ENCODE data around the gene LMO2.

LMO2 gene

DNA sequence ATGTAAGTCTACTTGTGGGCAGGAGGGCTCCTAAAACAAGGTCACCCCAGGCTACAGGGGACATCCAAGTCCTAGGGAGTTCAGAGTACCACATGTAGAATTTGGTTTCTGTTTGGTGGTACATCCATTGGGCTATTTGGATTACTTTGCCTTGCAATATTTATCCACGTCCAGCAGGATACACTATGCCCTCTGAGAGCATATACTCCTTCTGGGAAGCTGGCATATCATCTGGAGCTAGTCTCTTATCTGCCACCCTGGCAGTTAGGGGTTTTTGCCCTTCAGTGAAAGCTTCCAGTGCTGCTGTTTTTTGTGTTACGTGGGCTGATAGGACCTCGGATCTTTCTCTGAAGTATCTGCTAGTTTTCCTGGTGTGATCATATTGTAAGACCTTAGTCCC is 7.3 kb downstream of the LMO2 start:
- no peak for ATAC-seq
- TF ChIP-seq TOX (CRISPR knock-in tag; IDR thresholded peaks at IDR 0.05; ENCODE audit: borderline replicate concordance) (no peak), ZNF70 (CRISPR knock-in tag; IDR thresholded peaks at IDR 0.05) (no peak), GLIS3 (CRISPR knock-in tag; IDR thresholded peaks at IDR 0.05) (no peak), CSDC2 (CRISPR knock-in tag; IDR thresholded peaks at IDR 0.05) (no peak), OSR1 (CRISPR knock-in tag; IDR thresholded peaks at IDR 0.05) (no peak)

DNA sequence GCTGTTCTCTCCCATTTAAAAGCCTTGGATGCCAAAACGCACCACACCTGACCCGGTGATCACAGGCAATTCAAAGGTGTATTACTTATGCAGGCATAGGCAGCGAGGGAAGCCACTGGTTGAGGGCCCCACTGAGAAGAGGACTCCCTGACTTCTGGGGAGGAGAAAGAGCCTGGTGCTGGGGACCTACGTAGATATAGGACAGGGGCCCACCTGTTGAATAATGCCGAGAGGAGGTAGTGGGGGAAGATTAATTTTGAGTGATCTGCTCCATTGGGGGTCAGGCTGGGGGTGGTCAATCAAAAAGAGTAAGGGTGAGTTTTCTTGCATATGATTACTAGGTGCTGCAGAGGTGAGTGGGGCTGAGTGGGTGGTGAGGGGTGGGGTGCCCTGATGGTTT is 7.8 kb downstream of the LMO2 start:
- ATAC-seq, result no peak
- TF ChIP-seq, protein P1, sequence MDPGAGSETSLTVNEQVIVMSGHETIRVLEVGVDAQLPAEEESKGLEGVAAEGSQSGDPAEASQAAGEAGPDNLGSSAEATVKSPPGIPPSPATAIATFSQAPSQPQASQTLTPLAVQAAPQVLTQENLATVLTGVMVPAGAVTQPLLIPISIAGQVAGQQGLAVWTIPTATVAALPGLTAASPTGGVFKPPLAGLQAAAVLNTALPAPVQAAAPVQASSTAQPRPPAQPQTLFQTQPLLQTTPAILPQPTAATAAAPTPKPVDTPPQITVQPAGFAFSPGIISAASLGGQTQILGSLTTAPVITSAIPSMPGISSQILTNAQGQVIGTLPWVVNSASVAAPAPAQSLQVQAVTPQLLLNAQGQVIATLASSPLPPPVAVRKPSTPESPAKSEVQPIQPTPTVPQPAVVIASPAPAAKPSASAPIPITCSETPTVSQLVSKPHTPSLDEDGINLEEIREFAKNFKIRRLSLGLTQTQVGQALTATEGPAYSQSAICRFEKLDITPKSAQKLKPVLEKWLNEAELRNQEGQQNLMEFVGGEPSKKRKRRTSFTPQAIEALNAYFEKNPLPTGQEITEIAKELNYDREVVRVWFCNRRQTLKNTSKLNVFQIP (CRISPR knock-in tag; IDR thresholded peaks at IDR 0.05; ENCODE audit: borderline replicate concordance, low read depth), result no peak
- TF ChIP-seq ZC3H10 (CRISPR knock-in tag; IDR thresholded peaks at IDR 0.05), result no peak
- no peak for TF ChIP-seq ZFP3 (CRISPR knock-in tag; IDR thresholded peaks at IDR 0.05)
- no peak for TF ChIP-seq TCF4 (CRISPR knock-in tag; IDR thresholded peaks at IDR 0.05; ENCODE audit: borderline replicate concordance)
- no peak for TF ChIP-seq RARB (CRISPR knock-in tag; IDR thresholded peaks at IDR 0.05)
- TF ChIP-seq ZNF8 (CRISPR knock-in tag; IDR thresholded peaks at IDR 0.05), result no peak
- TF ChIP-seq ZNF565 (CRISPR knock-in tag; conservative IDR thresholded peaks at IDR 0.05; ENCODE audit: low read depth), result no peak
- TF ChIP-seq OSR1 (CRISPR knock-in tag; IDR thresholded peaks at IDR 0.05), result no peak
- no peak for TF ChIP-seq SNAI2 (CRISPR knock-in tag; IDR thresholded peaks at IDR 0.05)
- no peak for TF ChIP-seq ZNF70 (CRISPR knock-in tag; IDR thresholded peaks at IDR 0.05)
- TF ChIP-seq, protein P2, sequence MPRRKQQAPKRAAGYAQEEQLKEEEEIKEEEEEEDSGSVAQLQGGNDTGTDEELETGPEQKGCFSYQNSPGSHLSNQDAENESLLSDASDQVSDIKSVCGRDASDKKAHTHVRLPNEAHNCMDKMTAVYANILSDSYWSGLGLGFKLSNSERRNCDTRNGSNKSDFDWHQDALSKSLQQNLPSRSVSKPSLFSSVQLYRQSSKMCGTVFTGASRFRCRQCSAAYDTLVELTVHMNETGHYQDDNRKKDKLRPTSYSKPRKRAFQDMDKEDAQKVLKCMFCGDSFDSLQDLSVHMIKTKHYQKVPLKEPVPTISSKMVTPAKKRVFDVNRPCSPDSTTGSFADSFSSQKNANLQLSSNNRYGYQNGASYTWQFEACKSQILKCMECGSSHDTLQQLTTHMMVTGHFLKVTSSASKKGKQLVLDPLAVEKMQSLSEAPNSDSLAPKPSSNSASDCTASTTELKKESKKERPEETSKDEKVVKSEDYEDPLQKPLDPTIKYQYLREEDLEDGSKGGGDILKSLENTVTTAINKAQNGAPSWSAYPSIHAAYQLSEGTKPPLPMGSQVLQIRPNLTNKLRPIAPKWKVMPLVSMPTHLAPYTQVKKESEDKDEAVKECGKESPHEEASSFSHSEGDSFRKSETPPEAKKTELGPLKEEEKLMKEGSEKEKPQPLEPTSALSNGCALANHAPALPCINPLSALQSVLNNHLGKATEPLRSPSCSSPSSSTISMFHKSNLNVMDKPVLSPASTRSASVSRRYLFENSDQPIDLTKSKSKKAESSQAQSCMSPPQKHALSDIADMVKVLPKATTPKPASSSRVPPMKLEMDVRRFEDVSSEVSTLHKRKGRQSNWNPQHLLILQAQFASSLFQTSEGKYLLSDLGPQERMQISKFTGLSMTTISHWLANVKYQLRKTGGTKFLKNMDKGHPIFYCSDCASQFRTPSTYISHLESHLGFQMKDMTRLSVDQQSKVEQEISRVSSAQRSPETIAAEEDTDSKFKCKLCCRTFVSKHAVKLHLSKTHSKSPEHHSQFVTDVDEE (CRISPR knock-in tag; IDR thresholded peaks at IDR 0.05), result no peak
- TF ChIP-seq ZFP30 (CRISPR knock-in tag; IDR thresholded peaks at IDR 0.05), result no peak
- TF ChIP-seq, protein P3, sequence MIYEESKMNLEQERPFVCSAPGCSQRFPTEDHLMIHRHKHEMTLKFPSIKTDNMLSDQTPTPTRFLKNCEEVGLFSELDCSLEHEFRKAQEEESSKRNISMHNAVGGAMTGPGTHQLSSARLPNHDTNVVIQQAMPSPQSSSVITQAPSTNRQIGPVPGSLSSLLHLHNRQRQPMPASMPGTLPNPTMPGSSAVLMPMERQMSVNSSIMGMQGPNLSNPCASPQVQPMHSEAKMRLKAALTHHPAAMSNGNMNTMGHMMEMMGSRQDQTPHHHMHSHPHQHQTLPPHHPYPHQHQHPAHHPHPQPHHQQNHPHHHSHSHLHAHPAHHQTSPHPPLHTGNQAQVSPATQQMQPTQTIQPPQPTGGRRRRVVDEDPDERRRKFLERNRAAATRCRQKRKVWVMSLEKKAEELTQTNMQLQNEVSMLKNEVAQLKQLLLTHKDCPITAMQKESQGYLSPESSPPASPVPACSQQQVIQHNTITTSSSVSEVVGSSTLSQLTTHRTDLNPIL (CRISPR knock-in tag; IDR thresholded peaks at IDR 0.05; ENCODE audit: low read depth), result no peak
- TF ChIP-seq, protein P4, sequence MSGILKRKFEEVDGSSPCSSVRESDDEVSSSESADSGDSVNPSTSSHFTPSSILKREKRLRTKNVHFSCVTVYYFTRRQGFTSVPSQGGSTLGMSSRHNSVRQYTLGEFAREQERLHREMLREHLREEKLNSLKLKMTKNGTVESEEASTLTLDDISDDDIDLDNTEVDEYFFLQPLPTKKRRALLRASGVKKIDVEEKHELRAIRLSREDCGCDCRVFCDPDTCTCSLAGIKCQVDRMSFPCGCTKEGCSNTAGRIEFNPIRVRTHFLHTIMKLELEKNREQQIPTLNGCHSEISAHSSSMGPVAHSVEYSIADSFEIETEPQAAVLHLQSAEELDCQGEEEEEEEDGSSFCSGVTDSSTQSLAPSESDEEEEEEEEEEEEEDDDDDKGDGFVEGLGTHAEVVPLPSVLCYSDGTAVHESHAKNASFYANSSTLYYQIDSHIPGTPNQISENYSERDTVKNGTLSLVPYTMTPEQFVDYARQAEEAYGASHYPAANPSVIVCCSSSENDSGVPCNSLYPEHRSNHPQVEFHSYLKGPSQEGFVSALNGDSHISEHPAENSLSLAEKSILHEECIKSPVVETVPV (CRISPR knock-in tag; IDR thresholded peaks at IDR 0.05), result no peak

DNA sequence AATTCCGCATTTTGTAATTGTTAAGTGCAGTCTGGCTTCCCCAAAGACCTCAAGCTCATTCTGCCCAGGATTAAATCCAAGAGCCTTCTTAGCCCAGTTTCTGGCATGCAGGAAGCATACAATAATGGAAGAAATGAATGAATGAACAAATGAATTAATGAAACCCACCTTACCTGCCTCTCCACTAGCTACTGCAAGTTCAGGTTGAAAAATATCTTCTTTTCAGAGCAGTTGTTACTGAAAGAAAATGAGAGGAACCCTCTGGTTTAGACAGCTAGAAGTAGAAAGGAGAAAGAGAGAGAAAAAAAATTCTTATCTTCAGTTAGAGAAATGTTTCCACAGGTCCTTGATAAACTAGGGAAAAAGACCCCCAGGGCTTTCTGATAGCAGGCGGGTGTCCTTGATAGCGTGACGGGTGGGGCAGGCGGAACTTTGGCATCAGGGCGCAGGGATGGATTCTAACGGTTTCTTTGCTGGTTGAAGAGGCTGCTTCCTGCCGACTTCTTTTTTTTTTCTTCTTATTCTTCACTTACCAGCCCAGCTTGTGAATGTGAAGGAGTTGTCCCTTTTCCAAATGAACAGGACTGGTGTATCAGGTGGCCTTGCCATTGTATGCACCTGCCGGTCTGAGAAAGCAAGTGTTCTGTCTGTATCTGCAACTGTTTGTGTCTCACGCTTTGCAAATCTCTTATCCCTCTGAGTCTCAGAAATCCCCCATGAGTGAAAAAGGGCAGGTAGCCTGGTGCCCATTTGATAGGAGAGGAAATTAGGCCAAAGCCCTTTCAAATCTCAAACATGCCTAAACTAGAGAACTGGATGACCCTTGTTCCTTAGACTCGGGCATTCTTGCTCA is 10.0 kb downstream of the LMO2 start:
- no peak for ATAC-seq
- no peak for TF ChIP-seq ZNF8 (CRISPR knock-in tag; IDR thresholded peaks at IDR 0.05)
- TF ChIP-seq, protein P1 (CRISPR knock-in tag; IDR thresholded peaks at IDR 0.05; ENCODE audit: borderline replicate concordance, low read depth), result no peak
- TF ChIP-seq, protein P5, sequence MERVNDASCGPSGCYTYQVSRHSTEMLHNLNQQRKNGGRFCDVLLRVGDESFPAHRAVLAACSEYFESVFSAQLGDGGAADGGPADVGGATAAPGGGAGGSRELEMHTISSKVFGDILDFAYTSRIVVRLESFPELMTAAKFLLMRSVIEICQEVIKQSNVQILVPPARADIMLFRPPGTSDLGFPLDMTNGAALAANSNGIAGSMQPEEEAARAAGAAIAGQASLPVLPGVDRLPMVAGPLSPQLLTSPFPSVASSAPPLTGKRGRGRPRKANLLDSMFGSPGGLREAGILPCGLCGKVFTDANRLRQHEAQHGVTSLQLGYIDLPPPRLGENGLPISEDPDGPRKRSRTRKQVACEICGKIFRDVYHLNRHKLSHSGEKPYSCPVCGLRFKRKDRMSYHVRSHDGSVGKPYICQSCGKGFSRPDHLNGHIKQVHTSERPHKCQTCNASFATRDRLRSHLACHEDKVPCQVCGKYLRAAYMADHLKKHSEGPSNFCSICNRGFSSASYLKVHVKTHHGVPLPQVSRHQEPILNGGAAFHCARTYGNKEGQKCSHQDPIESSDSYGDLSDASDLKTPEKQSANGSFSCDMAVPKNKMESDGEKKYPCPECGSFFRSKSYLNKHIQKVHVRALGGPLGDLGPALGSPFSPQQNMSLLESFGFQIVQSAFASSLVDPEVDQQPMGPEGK (CRISPR knock-in tag; IDR thresholded peaks at IDR 0.05; ENCODE audit: borderline replicate concordance), result no peak
- TF ChIP-seq CSDC2 (CRISPR knock-in tag; IDR thresholded peaks at IDR 0.05), result no peak
- TF ChIP-seq ESRRG (CRISPR knock-in tag; IDR thresholded peaks at IDR 0.05), result no peak
- no peak for TF ChIP-seq PPARA (CRISPR knock-in tag; IDR thresholded peaks at IDR 0.05; ENCODE audit: borderline replicate concordance)
- TF ChIP-seq OSR1 (CRISPR knock-in tag; IDR thresholded peaks at IDR 0.05), result no peak
- TF ChIP-seq ZFP30 (CRISPR knock-in tag; IDR thresholded peaks at IDR 0.05), result no peak
- no peak for TF ChIP-seq TCF4 (CRISPR knock-in tag; IDR thresholded peaks at IDR 0.05; ENCODE audit: borderline replicate concordance)
- no peak for TF ChIP-seq ZFP3 (CRISPR knock-in tag; IDR thresholded peaks at IDR 0.05)
- no peak for TF ChIP-seq ZNF70 (CRISPR knock-in tag; IDR thresholded peaks at IDR 0.05)
- TF ChIP-seq ARNTL (CRISPR knock-in tag; IDR thresholded peaks at IDR 0.05; ENCODE audit: borderline replicate concordance, low read depth), result no peak
- TF ChIP-seq, protein P4 (CRISPR knock-in tag; IDR thresholded peaks at IDR 0.05), result no peak
- no peak for TF ChIP-seq ZNF565 (CRISPR knock-in tag; conservative IDR thresholded peaks at IDR 0.05; ENCODE audit: low read depth)
- no peak for TF ChIP-seq ZC3H10 (CRISPR knock-in tag; IDR thresholded peaks at IDR 0.05)
- TF ChIP-seq, protein P3 (CRISPR knock-in tag; IDR thresholded peaks at IDR 0.05; ENCODE audit: low read depth), result no peak
- no peak for TF ChIP-seq ISL1 (CRISPR knock-in tag; IDR thresholded peaks at IDR 0.05)
